Thyroid gland (tissue), 4 donors: Measurements from ENCODE around the gene VANGL1. TPM values are rescaled to one million over a fixed set of nuclear protein-coding genes. Genes with fewer than 3 reads are reported as not detected.

Experiments
- DNase-seq, 2 donors: peaks; one replicate each; pipeline ENCODE4 v3.0.0-alpha.2; 2019
- H3K27ac ChIP-seq, 3 donors: fragments of 200-600 bp; sonication (generic); 1 replicate in 2 of 3; 2 replicates in 1 of 3; pipeline ENCODE4 v1.5.1; 2016 to 2019; ENCODE audit warnings: mild to moderate bottlenecking in 1 of 3, moderate library complexity in 1 of 3
- H3K27me3 ChIP-seq: fragments of 200-600 bp; sonication (generic); one replicate; pipeline ENCODE4 v1.5.1; 2019
- H3K36me3 ChIP-seq, 2 donors: fragments of 200-600 bp; sonication (generic); one replicate each; pipeline ENCODE4 v1.5.1; 2016 to 2019
- H3K4me1 ChIP-seq, 2 donors: fragments of 200-600 bp; sonication (generic); one replicate each; pipeline ENCODE4 v1.5.1; 2017 to 2019
- H3K4me3 ChIP-seq, 3 donors: fragments of 200-600 bp; sonication (generic); replicated peaks in 1 of 3; 1 replicate in 2 of 3; 2 replicates in 1 of 3; pipeline ENCODE4 v1.5.1; 2016; ENCODE audit warnings: mild to moderate bottlenecking in 1 of 3
- H3K9me3 ChIP-seq: fragments of 200-600 bp; sonication (generic); one replicate; pipeline ENCODE4 v1.5.1; 2017
- POLR2A ChIP-seq, 2 donors: fragments of 450-650 bp; IDR thresholded peaks; one replicate each; pipeline ENCODE4 v1.6.1; 2017; ENCODE audit warnings: antibody characterized with exemption in 2 of 2, mild to moderate bottlenecking in 2 of 2, moderate library complexity in 1 of 2
- WGBS, 2 donors: methylation state at CpG; one replicate each; pipeline ENCODE4 v1.1.5; 2017; 5-methylcytosine and 5-hydroxymethylcytosine counted together
- intact Hi-C: fragments of 100-400 bp; cut with DNase I; formaldehyde crosslinking; loops from one replicate; pipeline ENCODE4 v1.15.1; 2023
- total RNA-seq, 4 donors: library from RNA; depleted of rRNA; stranded (reverse); fragments of >200 nt; gene quantifications; one replicate each; pipeline ENCODE4 v1.2.3, GENCODE V29; 2016
- TF ChIP-seq, protein P1 (sequence below), 6 experiments: fragments of 200-600 bp in 3 of 6; fragments of 450-650 bp in 3 of 6; sonication (generic) in 3 of 6; IDR thresholded peaks; one replicate each; pipeline ENCODE4 v1.5.1; 2016 to 2019; ENCODE audit warnings: antibody characterized with exemption in 6 of 6, mild to moderate bottlenecking in 2 of 6, inconsistent platforms in 1 of 6, moderate library complexity in 1 of 6

The VANGL1 gene
- total RNA-seq, 4 donors from 2014 or later = 10.9 to 22.8 (median 14.8) TPM

DNA sequence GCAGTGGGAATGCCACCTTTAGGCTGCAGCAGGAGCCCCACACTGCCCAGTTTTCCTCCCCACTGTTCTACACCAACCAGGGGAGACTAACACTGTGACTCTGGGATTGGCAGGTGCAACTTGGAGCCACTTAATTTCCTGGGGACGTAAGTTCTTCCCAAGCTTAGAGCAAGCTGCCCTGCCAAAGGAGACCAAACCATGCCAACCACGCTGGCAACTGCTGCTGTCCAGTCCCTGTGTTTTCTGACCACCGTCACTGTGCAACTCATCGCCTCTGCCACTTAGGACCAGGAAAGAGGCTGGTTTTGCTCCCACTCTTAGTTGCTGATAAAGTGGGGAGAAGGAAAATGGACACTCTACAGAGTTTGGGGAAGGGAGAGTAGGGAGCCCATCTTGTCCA lies 50.5 kb downstream of the VANGL1 start:
- WGBS, 2 donors = 96 to 100% methylated on average over 2 to 4 of the region's 4 CpGs
- Histone ChIP-seq H3K27ac (no peak overlapping the region), H3K27me3 (no peaks in the 10 kb centered on the region), H3K4me3 (no peak overlapping the region), H3K36me3 (peaks cover 0 to 17% of the 10 kb centered on the region in 2 donors), H3K9me3 (no peaks in the 10 kb centered on the region), H3K4me1 (peaks cover 0 to 4% of the 10 kb centered on the region in 2 donors)
- no peak for DNase-seq
- no peak for TF ChIP-seq POLR2A (IDR thresholded peaks at IDR 0.05)
- TF ChIP-seq, protein P1, sequence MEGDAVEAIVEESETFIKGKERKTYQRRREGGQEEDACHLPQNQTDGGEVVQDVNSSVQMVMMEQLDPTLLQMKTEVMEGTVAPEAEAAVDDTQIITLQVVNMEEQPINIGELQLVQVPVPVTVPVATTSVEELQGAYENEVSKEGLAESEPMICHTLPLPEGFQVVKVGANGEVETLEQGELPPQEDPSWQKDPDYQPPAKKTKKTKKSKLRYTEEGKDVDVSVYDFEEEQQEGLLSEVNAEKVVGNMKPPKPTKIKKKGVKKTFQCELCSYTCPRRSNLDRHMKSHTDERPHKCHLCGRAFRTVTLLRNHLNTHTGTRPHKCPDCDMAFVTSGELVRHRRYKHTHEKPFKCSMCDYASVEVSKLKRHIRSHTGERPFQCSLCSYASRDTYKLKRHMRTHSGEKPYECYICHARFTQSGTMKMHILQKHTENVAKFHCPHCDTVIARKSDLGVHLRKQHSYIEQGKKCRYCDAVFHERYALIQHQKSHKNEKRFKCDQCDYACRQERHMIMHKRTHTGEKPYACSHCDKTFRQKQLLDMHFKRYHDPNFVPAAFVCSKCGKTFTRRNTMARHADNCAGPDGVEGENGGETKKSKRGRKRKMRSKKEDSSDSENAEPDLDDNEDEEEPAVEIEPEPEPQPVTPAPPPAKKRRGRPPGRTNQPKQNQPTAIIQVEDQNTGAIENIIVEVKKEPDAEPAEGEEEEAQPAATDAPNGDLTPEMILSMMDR (IDR thresholded peaks at IDR 0.05) = no peak
- intact Hi-C loops = no loop called here

DNA sequence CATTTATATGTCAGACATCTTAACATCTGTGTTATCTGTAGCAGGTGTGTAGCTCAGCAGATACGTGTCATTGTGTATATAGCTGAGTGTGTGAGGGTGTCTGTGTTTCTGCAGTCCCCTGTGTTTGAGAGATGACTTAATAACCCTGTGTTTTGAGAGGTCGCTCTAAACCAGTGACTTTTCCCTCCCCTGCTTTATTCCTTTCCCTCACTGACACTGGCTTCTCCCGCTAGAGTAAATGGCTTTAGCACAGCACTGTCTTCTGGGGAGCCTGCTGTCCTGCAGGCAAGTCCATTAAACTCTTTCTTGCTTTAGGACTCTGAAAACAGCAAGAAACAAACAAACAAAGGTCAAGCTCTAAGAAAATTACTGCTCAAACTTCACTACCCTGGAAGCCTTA lies 53.0 kb downstream of the VANGL1 start:
- Histone ChIP-seq H3K36me3 (peaks cover 0 to 15% of the 10 kb centered on the region in 2 donors), H3K27me3 (no peaks in the 10 kb centered on the region), H3K27ac (no peak overlapping the region), H3K4me1 (peaks cover 0 to 4% of the 10 kb centered on the region in 2 donors), H3K4me3 (no peak overlapping the region), H3K9me3 (no peaks in the 10 kb centered on the region)
- TF ChIP-seq, protein P1 (IDR thresholded peaks at IDR 0.05) = no peak
- TF ChIP-seq POLR2A (IDR thresholded peaks at IDR 0.05) = no peak
- intact Hi-C loops = no loop called here
- no peak for DNase-seq
- WGBS, 2 donors = 93 to 96% methylated on average over 3 of the region's 3 CpGs

DNA sequence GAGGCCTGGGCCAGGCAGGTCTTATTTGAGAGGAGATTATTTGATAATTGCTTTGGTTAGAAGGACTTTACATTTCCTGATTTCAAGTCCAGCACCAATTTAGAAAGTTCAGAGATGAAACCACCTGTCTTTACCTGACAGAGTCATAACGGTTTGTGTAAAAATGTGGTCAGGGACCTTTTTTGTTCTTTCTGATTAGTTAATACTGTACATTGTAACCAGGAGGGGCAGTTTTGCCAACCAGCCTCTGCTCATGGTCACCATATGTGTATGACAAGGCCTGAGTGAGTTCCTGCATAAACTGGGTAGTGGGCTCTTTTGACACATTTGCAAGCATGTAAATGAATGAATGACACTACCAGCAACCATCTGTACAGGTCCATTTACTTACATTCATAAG lies 55.8 kb downstream of the VANGL1 start:
- WGBS, 2 donors = 87 to 94% methylated on average over 1 of the region's 1 CpG
- Histone ChIP-seq H3K9me3 (no peaks in the 10 kb centered on the region), H3K4me1 (no peaks in the 10 kb centered on the region), H3K27me3 (no peaks in the 10 kb centered on the region), H3K27ac (no peak overlapping the region), H3K4me3 (no peak overlapping the region), H3K36me3 (no peaks in the 10 kb centered on the region)
- intact Hi-C loops = no loop called here
- no peak for DNase-seq
- TF ChIP-seq, protein P1 (IDR thresholded peaks at IDR 0.05) = no peak
- no peak for TF ChIP-seq POLR2A (IDR thresholded peaks at IDR 0.05)

DNA sequence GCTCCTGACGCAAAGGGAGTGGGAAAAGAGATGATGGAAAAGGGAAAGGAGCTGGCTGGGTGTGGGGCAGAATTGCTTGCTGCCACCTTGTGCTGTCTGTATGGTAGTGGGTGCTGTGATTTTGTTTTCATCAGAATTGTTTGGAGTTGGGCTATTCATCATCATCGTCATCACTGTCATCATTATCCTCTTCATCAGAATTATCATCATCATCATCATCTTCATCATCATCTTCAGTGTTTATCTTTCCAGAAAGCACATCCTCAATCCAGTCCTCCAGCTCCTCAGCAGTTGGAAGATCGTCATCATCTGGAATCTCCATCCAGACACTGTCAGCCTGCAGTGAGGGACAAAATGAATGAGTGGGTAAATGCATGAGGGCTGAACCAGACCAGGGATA lies 59.3 kb downstream of the VANGL1 start:
- 73 to 97% methylated on average over 3 of the region's 3 CpGs for whole genome bisulfite sequencing, 2 donors
- TF ChIP-seq, protein P1 (IDR thresholded peaks at IDR 0.05) = no peak
- no peak for TF ChIP-seq POLR2A (IDR thresholded peaks at IDR 0.05)
- H3K36me3 ChIP-seq = no peaks in the 10 kb centered on the region
- H3K4me3 ChIP-seq = no peak overlapping the region
- no peaks in the 10 kb centered on the region for H3K27me3 ChIP-seq
- no peaks in the 10 kb centered on the region for H3K4me1 ChIP-seq
- H3K27ac ChIP-seq = no peak overlapping the region
- intact Hi-C loops = no loop called here
- no peak for DNase-seq
- H3K9me3 ChIP-seq = no peaks in the 10 kb centered on the region

- 78 to 83% methylated on average over 3 of the region's 3 CpGs for WGBS, 2 donors
- intact Hi-C loops = no loop called here
- TF ChIP-seq, protein P1 (IDR thresholded peaks at IDR 0.05) = no peak
- no peak for TF ChIP-seq POLR2A (IDR thresholded peaks at IDR 0.05)
- no peak for DNase-seq
- Histone ChIP-seq H3K27ac (no peak overlapping the region), H3K4me3 (no peak overlapping the region), H3K36me3 (no peaks in the 10 kb centered on the region), H3K9me3 (no peaks in the 10 kb centered on the region), H3K4me1 (peaks cover 0 to 13% of the 10 kb centered on the region in 2 donors), H3K27me3 (no peaks in the 10 kb centered on the region)
Measured at GRCh38 chr1:115702959-115703358, 61.2 kb downstream of the VANGL1 start.
